Measurements from ENCODE around the gene RBMS3.
"Not testable (repeated sequence)": the region's sequence is repeated elsewhere in the genome, so short reads cannot be mapped to it uniquely, and the experiment has no call there.

The RBMS3 gene

GRCh38 chr3:29345516-29346300 lies 64.8 kb downstream of the RBMS3 start:
- no peak for DNase-seq

GRCh38 chr3:29346828-29347227 lies 66.0 kb downstream of the RBMS3 start:
- DNase-seq = no peak

GRCh38 chr3:29347412-29347811 lies 66.5 kb downstream of the RBMS3 start:
- DNase-seq = no peak

- no peak for DNase-seq
These were observed 67.4 kb downstream of the RBMS3 start for GRCh38 chr3:29348316-29348715.

GRCh38 chr3:29349049-29349448 lies 68.2 kb downstream of the RBMS3 start:
- DNase-seq = no peak

GRCh38 chr3:29353807-29354206 lies 72.9 kb downstream of the RBMS3 start:
- no peak for DNase-seq

GRCh38 chr3:29354894-29355293 lies 74.0 kb downstream of the RBMS3 start:
- no peak for DNase-seq

GRCh38 chr3:29356062-29356461 lies 75.2 kb downstream of the RBMS3 start:
- DNase-seq = no peak

GRCh38 chr3:29360289-29360688 lies 79.4 kb downstream of the RBMS3 start:
- DNase-seq = not testable (repeated sequence)

- no peak for DNase-seq
These were observed 82.2 kb downstream of the RBMS3 start for GRCh38 chr3:29363110-29363509.

GRCh38 chr3:29370021-29370420 lies 89.2 kb downstream of the RBMS3 start:
- no peak for DNase-seq

- no peak for DNase-seq
These were observed 89.9 kb downstream of the RBMS3 start for GRCh38 chr3:29370476-29371420.

- DNase-seq = no peak
These were observed 92.3 kb downstream of the RBMS3 start for GRCh38 chr3:29373131-29373680.

GRCh38 chr3:29374226-29374625 lies 93.4 kb downstream of the RBMS3 start:
- no peak for DNase-seq

GRCh38 chr3:29379097-29379496 lies 98.2 kb downstream of the RBMS3 start:
- DNase-seq = no peak

- DNase-seq = no peak
These were observed 100.7 kb downstream of the RBMS3 start for GRCh38 chr3:29381595-29381994.

GRCh38 chr3:29382409-29382808 lies 101.5 kb downstream of the RBMS3 start:
- DNase-seq = no peak

GRCh38 chr3:29382845-29383244 lies 102.0 kb downstream of the RBMS3 start:
- no peak for DNase-seq

GRCh38 chr3:29384640-29385039 lies 103.8 kb downstream of the RBMS3 start:
- DNase-seq = no peak

GRCh38 chr3:29385046-29385830 lies 104.4 kb downstream of the RBMS3 start:
- no peak for DNase-seq

- no peak for DNase-seq
These were observed 108.5 kb downstream of the RBMS3 start for GRCh38 chr3:29389362-29389761.

- no peak for DNase-seq
These were observed 111.9 kb downstream of the RBMS3 start for GRCh38 chr3:29392625-29393388.

Measured in CD4-positive, alpha-beta T cell treated with Interferon gamma for 1 hour (primary cell).